Stimulated activated effector memory CD8-positive, alpha-beta T cell treated with anti-CD3 and anti-CD28 coated beads, Interleukin-12 subunit alpha, Interleukin-12 subunit beta, amount 100 ng/mL, for 72 hours (primary cell): ENCODE data around the gene SLC25A43.

ENCODE experiments used
- ATAC-seq: fragments of 150-1000 bp; cut with Tn5 transposase; 2 replicates; pipeline ENCODE4 v1.10.0; 2021
- DNase-seq, 2 donors: peaks; one replicate each; pipeline ENCODE4 v3.0.0; 2021 to 2022; ENCODE audit warnings: low spot score in 2 of 2
- H3K27ac Mint-ChIP-seq: one replicate; pipeline ENCODE4 v1.8.0; 2022; ENCODE audit warnings: mild to moderate bottlenecking, mixed read lengths
- H3K36me3 Mint-ChIP-seq: one replicate; pipeline ENCODE4 v1.8.0; 2022; ENCODE audit warnings: mild to moderate bottlenecking, mixed read lengths
- H3K4me1 Mint-ChIP-seq: one replicate; pipeline ENCODE4 v1.8.0; 2022; ENCODE audit warnings: mixed read lengths
- H3K4me3 Mint-ChIP-seq: one replicate; pipeline ENCODE4 v1.8.0; 2022; ENCODE audit warnings: mild to moderate bottlenecking, mixed read lengths
- H3K9me3 Mint-ChIP-seq: one replicate; pipeline ENCODE4 v1.8.0; 2022; ENCODE audit warnings: mixed read lengths

Gene SLC25A43

DNA sequence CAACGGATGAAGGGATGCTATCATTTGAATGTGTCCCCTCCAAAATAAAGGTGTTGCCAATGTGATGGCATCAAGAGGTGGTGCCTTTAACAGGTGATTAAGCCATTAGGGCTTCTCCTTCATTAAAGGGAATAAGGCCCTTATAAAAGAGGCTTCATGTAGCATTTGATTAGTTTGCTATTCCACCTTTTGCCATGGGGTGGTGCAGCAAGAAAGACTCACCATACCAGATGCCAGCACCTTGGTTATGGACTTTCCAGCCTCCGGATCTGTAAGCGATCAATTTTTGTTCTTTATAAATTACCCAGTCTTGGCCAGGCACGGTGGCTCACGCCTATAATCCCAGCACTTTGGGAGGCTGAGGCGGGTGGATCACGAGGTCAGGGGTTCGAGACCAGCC lies 7.9 kb upstream of the SLC25A43 start:
- ATAC-seq = no peak
- Mint-ChIP-seq H3K4me3 (no peak overlapping the region), H3K36me3 (no peaks in the 10 kb centered on the region), H3K4me1 (no peaks in the 10 kb centered on the region), H3K27ac (no peak overlapping the region), H3K9me3 (no peaks in the 10 kb centered on the region)
- no peak for DNase-seq

DNA sequence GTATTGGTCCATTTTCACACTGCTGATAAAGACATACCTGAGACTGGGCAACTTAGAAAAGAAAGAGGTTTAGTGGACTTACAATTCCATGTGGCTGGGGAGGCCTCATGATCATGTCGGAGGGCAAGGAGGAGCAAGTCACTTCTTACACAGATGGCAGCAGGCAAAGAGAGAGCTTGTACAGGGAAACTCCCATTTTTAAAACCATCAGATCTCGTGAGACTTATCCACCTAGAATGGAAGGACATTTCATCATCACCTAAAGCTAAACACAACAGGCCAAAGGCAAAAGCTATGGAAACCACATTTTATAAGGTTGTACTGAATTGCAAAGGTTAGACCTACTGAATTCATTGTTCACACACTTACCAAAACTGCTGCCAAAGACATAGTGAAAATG lies 6.0 kb upstream of the SLC25A43 start:
- H3K4me3 Mint-ChIP-seq = no peak overlapping the region
- H3K4me1 Mint-ChIP-seq = no peaks in the 10 kb centered on the region
- no peak overlapping the region for H3K27ac Mint-ChIP-seq
- ATAC-seq (no peak), DNase-seq (no peak)
- H3K36me3 Mint-ChIP-seq = no peaks in the 10 kb centered on the region
- no peaks in the 10 kb centered on the region for H3K9me3 Mint-ChIP-seq

DNA sequence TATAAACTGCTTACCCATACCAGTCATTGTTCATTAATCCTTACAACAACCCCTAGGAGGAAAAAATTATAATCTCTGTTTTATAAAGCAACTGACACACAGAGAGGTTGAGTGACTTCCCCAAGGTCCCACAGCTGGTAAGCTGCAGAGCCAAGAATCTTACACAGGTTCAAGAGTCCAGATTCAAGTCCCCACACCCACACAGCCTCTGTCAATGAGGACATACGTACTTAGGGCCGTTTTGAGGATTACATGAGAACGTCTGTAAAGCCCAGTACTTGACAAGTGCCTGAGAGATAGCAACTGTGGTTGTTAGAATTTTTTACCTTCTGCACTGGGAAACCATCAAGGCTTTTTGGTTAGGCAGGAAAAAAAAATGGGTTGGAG lies 556 bp upstream of the SLC25A43 start:
- ATAC-seq = peak; percentile 22
- Mint-ChIP-seq H3K36me3 (no peaks in the 10 kb centered on the region), H3K4me1 (peaks cover 16% of the 10 kb centered on the region), H3K27ac (peak overlapping the region; percentile 94), H3K4me3 (peak overlapping the region; percentile 84), H3K9me3 (no peaks in the 10 kb centered on the region)
- peak in 1 of 2 donors; percentile 47 for DNase-seq

DNA sequence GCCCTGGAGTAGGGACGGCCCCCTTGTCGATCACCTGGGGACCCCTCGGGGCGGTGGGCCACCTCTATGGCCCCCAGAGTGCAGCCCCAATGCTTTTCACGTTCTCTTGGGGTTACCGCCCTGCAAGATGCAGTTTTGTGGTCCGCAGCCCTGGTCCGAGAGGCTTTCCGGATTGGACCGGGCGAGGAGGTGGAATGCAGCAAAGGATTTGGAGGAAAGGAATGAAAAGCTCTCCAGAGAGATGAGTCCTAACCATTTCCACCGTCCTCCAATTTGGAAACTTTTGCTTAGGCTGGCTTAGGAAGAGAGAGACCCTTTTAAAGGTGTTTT lies 601 bp downstream of the SLC25A43 start:
- ATAC-seq (no peak), DNase-seq (no peak)
- Mint-ChIP-seq H3K9me3 (no peaks in the 10 kb centered on the region), H3K36me3 (no peaks in the 10 kb centered on the region), H3K27ac (no peak overlapping the region), H3K4me3 (peak overlapping the region; percentile 84), H3K4me1 (peaks cover 16% of the 10 kb centered on the region)

DNA sequence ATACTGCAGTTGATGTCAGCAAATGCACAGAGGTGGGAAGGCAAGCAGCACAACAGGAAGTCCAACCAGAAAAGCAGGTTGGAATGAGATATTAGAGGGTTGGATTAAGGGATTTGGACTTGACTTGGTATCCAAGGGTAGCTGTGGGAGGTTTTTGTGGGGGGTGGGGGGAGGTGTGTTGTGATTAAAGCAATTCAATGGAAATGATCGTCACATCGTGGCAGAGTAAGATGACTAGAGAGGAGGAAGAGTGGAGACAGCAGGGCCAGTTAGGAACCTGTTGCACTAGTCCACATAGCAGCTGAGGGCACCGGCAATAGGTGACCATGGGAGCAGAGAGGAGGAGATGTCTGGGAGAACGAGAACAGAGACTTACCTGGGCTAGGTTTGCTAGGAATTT lies 2.4 kb downstream of the SLC25A43 start:
- no peaks in the 10 kb centered on the region for H3K36me3 Mint-ChIP-seq
- no peak overlapping the region for H3K27ac Mint-ChIP-seq

DNA sequence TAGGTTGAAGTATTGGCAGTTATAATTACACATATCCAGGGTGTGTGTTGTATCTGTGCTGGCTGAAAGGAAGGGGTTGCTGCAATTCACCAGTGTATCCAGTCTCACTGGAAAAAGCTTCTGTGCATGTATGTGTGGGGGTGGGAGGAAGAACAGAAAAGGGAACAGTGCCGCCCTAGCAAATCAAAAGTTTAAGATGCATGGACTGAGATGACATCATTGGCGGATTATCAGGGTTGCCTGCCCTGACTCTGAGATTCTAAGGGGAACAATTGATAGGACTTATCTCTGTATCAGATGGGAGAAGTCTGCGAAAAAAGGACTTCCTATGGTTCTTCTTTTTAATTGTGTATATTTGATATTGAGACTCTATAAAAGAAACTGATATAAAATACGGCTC lies 3.5 kb downstream of the SLC25A43 start:
- DNase-seq = no peak
- H3K4me3 Mint-ChIP-seq = no peak overlapping the region
- H3K36me3 Mint-ChIP-seq = no peaks in the 10 kb centered on the region

More for the DNA sequence above, 2.4 kb downstream of the SLC25A43 start:
- no peak overlapping the region for H3K4me3 Mint-ChIP-seq
- H3K9me3 Mint-ChIP-seq = no peaks in the 10 kb centered on the region
- peaks cover 16% of the 10 kb centered on the region for H3K4me1 Mint-ChIP-seq
- DNase-seq (no peak), ATAC-seq (no peak)

DNA sequence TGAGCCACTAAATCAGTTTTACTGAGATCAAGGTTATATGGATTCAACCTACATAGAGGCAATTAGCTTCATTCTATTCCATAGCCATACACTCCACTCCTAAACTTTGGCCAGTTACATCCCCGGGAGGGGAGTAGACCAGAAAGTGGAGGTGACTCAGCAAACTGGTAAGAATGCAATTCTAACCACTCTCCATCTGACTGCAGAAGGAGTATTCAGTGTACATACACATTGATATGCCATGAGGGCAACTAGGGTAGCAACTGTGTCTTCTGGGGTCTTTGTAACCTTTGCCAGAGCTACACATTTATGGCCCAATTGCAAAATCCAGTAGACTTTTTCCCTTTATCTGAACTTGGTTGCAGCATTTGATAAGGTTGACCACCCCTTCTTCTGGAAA lies 7.6 kb downstream of the SLC25A43 start:
- Mint-ChIP-seq H3K27ac (no peak overlapping the region), H3K9me3 (no peaks in the 10 kb centered on the region), H3K4me1 (peaks cover 16% of the 10 kb centered on the region), H3K36me3 (peaks cover 13% of the 10 kb centered on the region), H3K4me3 (no peak overlapping the region)
- DNase-seq (no peak), ATAC-seq (no peak)

More for the DNA sequence above, 3.5 kb downstream of the SLC25A43 start:
- Mint-ChIP-seq H3K9me3 (no peaks in the 10 kb centered on the region), H3K27ac (no peak overlapping the region), H3K4me1 (peaks cover 23% of the 10 kb centered on the region)
- no peak for ATAC-seq

DNA sequence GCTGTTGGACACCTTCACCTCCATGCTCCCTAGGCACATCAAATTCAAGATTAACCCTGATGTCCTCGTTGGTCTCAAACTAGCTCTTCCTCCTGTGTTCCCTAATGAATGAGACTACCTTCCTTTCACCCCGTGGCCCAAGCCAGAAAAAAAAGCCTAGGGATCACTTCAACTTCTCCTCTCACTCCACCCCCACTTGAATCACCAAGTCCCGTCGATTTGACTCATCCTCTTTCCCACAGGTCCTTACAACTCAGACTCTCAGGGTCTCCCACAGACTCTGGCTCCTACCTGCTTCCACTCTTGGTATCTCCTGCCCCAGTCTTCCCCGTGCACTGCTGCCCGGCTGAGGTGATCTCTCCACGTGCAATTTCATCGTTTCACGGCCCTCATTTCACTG lies 8.5 kb downstream of the SLC25A43 start:
- peaks cover 17% of the 10 kb centered on the region for H3K36me3 Mint-ChIP-seq
- H3K9me3 Mint-ChIP-seq = no peaks in the 10 kb centered on the region
- H3K4me1 Mint-ChIP-seq = peaks cover 14% of the 10 kb centered on the region
- DNase-seq (no peak), ATAC-seq (no peak)
- H3K27ac Mint-ChIP-seq = peak overlapping the region; percentile 39
- H3K4me3 Mint-ChIP-seq = no peak overlapping the region

DNA sequence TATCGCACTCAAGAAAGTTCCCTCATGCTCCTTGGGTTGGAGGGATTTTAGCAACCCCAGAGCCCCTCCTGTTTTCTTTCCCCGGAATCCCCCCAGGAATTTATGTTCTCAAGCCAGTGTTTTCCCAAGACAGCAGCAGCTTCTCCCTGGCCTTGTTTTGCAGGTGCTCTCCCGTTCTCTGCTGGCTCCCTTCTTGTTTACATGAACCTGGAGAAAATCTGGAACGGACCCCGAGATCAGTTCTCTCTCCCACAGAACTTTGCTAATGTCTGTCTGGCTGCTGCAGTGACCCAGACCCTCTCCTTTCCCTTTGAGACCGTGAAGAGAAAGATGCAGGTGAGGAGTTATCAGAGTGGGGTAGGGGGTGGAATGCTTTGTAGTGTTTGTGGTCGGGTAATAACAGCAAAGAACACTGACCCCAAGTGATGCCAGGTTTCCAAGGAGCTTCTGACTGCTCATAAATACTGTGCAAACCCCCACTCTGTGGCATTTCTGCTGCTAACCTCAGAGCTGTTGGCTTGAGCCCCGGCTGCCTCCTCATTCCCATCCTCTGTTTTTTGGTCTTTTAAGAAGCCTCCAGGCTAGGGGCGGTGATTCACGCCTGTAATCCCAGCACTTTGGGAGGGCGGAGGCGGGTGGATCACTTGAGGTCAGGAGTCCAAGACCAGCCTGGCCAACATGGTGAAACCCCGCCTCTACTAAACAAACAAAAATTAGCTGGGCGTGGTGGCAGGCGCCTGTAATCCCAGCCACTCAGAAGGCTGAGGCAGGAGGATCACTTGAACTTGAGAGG lies 11.1 kb downstream of the SLC25A43 start:
- Mint-ChIP-seq H3K4me1 (peaks cover 14% of the 10 kb centered on the region), H3K27ac (no peak overlapping the region), H3K4me3 (no peak overlapping the region), H3K9me3 (no peaks in the 10 kb centered on the region), H3K36me3 (peaks cover 17% of the 10 kb centered on the region)
- ATAC-seq = no peak
- DNase-seq = no peak

DNA sequence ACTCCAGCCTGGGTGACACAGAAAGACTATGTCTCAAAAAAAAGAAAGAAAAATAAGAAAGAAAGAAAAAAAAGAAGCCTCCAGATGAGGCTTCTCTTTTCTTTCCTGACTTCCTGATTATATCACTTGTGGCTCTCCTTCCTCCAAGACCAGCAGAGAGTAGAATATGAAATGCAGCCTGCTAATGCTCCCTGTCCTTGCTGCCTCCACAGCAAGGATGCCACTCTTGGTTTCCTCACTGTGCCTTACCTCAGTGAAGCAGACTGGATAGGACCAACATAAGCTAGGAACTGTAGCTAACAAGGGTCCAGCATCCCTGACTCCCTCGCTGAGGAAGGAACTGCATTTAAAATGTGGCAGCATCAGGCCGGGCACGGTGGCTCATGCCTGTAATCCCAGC lies 11.7 kb downstream of the SLC25A43 start:
- Mint-ChIP-seq H3K4me3 (no peak overlapping the region), H3K27ac (peak overlapping the region; percentile 40), H3K9me3 (no peaks in the 10 kb centered on the region), H3K36me3 (peaks cover 17% of the 10 kb centered on the region), H3K4me1 (peaks cover 14% of the 10 kb centered on the region)
- ATAC-seq (no peak), DNase-seq (no peak)

DNA sequence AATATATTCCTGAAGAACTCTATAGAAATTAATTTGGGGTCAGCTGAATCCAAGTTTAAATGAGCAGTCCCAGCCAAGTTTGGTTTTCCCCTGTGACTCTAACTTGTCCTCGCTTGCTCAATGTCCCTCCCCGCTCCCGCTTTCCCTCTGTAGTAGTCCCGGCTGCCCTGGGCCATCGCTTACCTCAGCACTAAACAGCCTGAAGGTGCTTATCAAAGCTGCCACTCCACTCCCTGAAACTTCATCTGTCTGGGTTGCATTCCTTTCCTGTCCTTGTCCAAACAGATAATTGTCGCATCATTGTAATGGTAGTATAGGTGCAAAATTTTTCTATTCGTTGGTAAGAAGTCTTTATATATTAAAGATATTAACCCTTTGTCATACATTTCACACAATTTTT lies 12.8 kb downstream of the SLC25A43 start:
- DNase-seq (no peak), ATAC-seq (no peak)
- Mint-ChIP-seq H3K4me3 (no peak overlapping the region), H3K27ac (no peak overlapping the region), H3K4me1 (peaks cover 14% of the 10 kb centered on the region), H3K36me3 (peaks cover 28% of the 10 kb centered on the region), H3K9me3 (no peaks in the 10 kb centered on the region)

DNA sequence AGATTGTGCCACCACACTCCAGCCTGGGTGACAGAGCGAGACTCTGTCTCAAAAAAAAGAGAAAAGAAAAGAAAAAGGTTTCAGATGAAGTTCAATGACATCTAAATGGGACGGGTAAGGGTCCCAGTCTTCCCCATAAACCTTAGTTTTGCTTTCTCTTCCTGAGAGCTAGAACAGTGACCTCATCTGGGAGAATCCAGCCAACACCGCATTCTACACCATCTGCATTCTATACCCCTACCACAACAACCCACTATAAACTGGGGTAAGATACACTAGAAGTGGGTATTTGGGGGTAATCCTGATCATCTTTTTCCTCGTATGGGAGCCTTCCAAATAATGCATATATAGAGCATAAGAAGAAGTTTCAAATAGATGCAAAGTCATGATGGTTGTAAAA lies 18.2 kb downstream of the SLC25A43 start:
- no peak for DNase-seq
- Mint-ChIP-seq H3K4me3 (no peak overlapping the region), H3K27ac (no peak overlapping the region), H3K36me3 (peaks cover 12% of the 10 kb centered on the region), H3K4me1 (no peaks in the 10 kb centered on the region), H3K9me3 (no peaks in the 10 kb centered on the region)
- no peak for ATAC-seq

DNA sequence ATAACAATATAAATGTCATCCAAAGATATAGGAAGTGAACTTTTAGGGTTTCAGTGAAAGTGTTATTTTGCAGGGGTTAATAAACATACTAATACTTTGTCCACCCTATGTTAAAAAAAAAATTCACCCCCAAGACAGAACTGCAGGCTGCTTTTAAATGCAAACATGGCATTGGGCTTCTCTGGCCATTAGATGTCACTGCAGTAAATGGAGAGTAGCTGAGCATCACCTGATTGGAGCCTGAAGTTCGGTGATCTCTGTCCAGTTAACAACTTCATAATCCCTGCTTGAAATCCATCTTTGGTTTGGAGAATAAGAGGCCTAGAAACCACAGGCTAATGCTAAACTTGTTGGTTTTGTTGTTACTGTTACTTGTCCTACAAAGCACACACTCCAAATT lies 18.7 kb downstream of the SLC25A43 start:
- ATAC-seq (no peak), DNase-seq (no peak)
- no peaks in the 10 kb centered on the region for H3K9me3 Mint-ChIP-seq
- no peaks in the 10 kb centered on the region for H3K4me1 Mint-ChIP-seq
- no peak overlapping the region for H3K27ac Mint-ChIP-seq
- peaks cover 12% of the 10 kb centered on the region for H3K36me3 Mint-ChIP-seq
- no peak overlapping the region for H3K4me3 Mint-ChIP-seq

DNA sequence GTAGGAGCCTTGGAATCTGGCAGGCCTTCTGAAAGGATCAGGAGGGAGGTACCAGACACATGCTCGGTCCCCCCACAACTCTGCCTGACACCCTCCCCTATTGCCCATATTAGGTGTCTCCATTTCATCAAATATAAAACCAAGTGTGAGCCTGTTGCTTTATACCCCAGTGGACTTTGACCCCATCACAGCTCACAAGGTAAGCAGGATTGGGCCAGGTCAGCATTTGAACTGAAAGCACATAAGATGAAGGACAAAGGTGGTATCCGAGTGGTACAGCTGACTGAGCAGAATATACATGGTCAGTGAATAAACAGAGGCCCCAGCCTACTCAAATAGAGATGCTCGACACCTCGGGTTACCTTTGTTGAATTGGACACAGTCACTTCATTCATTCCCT lies 20.0 kb downstream of the SLC25A43 start:
- H3K4me3 Mint-ChIP-seq = no peak overlapping the region
- DNase-seq (no peak), ATAC-seq (no peak)
- H3K27ac Mint-ChIP-seq = no peak overlapping the region
- H3K4me1 Mint-ChIP-seq = no peaks in the 10 kb centered on the region
- peaks cover 18% of the 10 kb centered on the region for H3K36me3 Mint-ChIP-seq
- no peaks in the 10 kb centered on the region for H3K9me3 Mint-ChIP-seq

DNA sequence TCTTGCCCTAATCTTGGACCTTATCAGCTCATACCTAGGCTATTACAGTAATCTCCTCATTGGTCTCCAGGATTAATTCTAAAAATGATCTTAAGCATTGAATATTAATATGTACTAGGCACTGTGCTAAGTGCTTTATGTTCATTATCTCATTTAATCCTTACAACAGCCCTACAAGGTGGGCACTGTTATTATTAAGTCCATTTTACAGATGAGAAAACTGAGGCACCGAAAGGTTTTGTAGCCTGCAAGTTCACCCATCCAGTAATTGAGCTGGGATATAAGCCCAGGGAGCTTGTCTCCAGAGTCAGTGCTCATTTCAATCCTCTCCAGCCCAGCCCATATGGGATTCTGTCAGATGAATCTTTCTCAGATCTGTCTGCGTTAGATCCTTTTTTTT lies 20.8 kb downstream of the SLC25A43 start:
- no peak overlapping the region for H3K4me3 Mint-ChIP-seq
- no peaks in the 10 kb centered on the region for H3K9me3 Mint-ChIP-seq
- H3K4me1 Mint-ChIP-seq = no peaks in the 10 kb centered on the region
- no peak for DNase-seq
- no peak overlapping the region for H3K27ac Mint-ChIP-seq
- peaks cover 18% of the 10 kb centered on the region for H3K36me3 Mint-ChIP-seq
- ATAC-seq = no peak

DNA sequence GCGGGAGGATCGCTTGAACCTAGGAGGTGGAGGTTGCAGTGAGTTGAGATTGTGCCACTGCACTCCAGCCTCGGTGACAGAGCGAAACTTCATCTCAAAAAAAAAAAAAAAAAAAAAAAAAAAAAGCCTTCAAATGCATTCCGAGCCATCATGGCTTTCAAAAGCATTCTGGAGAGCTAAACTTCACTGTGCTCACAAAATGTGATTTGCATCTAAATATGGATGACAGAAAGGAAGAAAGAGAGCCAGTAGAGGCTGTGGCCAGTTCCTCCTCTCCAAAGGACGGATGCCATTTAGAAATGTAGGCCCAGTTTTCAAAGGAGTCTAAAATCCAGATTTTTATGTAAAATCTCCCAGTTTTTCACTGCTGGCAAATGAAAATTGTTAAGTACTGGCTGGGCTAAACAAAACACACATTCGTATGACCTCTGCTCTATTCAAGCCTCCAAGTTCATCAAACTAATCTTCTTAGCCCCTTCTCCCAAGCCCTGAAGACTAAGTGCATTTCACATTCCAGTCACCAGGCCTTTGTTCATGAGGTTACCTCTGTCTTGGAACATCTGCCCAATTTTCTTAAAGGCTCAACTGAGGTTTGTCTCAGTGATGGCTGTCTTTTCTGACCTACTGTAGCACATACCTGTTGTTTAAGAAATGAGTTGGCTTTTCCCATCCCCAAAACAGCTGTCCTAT lies 22.0 kb downstream of the SLC25A43 start:
- Mint-ChIP-seq H3K4me3 (no peak overlapping the region), H3K4me1 (no peaks in the 10 kb centered on the region), H3K27ac (no peak overlapping the region), H3K9me3 (no peaks in the 10 kb centered on the region), H3K36me3 (peaks cover 16% of the 10 kb centered on the region)
- ATAC-seq (no peak), DNase-seq (no peak)
